Fibroblast of pulmonary artery (primary cell): Measurements from ENCODE around the gene FBXO45.
"Not testable (repeated sequence)": the region's sequence is repeated elsewhere in the genome, so short reads cannot be mapped to it uniquely, and the experiment has no call there.

Source experiments
- DNase-seq: peaks from one replicate; pipeline ENCODE4 v3.0.0-alpha.2; 2010; ENCODE audit warnings: low read depth
- H3K4me3 ChIP-seq: replicated peaks from 2 replicates; pipeline ENCODE4 v1.5.1; 2011; ENCODE audit warnings: low read depth, mild to moderate bottlenecking, control low read depth, low read length, moderate library complexity
- CTCF ChIP-seq: IDR thresholded peaks from 2 replicates; pipeline ENCODE4 v1.5.1; 2011; ENCODE audit warnings: mild to moderate bottlenecking, control low read depth, low read length, inconsistent platforms; ENCODE audit errors: missing control alignments

Gene FBXO45

DNA sequence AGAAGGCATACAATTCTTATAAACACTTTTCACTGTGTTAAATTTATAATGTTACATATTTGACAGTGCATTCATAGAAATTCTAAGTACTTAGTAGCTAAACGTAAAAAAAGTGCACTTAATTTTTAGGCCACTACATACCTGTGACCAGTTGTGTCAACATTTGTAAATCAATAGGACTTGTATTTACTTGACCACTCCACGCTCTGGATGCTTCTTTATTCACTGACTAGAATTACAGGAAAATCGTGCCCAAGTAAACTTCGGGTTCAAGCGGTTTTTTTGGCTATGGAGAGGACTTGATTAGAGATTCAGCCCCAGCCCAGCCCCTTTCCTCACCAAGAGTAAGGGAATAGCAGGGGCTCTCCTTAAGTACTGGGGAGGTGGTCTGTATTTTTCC, 21.9 kb upstream of the FBXO45 start:
- no peak overlapping the region for H3K4me3 ChIP-seq
- no peak for TF ChIP-seq CTCF
- DNase-seq = no peak

DNA sequence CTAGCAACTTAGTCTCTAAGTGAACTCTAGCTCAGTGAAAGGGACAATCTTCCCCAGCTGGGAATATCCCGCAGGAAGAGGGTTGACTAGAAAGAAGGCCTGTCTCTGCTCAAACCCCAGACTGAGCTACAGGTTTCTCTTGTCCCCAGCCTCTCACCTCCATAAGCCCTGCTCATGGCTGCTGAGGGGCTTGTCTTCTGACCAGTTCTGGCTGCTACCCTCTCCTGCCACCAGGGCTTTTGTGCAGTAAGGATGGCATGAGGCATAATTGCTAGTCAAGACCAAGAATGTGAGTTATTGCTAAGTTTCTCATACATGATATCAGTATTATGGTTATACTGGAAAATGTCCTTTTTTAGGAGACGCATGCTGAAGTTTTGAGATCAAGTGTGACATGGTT, 21.4 kb upstream of the FBXO45 start:
- DNase-seq = no peak
- TF ChIP-seq CTCF = no peak
- no peak overlapping the region for H3K4me3 ChIP-seq

DNA sequence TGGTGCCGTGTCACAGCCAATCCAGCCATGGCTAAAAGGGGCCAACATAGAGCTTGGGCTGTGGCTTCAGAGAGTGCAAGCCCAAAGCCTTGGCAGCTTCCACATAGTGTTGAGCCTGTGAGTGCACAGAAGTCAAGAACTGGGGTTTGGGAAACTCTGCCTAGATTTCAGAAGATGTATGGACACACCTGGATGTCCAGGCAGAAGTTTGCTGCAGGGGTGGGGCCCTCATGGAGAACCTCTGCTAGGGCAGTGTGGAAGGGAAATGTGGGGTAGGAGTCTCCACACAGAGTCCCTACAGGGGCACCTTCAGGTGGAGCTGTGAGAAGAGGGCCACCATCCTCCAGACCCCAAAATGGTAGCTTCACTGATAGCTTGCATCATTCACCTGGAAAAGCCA, 19.1 kb upstream of the FBXO45 start:
- not testable (repeated sequence) for H3K4me3 ChIP-seq, DNase-seq

- not testable (repeated sequence) for H3K4me3 ChIP-seq, DNase-seq
These were observed 18.3 kb upstream of the FBXO45 start for GRCh38 chr3:196550172-196550571.

DNA sequence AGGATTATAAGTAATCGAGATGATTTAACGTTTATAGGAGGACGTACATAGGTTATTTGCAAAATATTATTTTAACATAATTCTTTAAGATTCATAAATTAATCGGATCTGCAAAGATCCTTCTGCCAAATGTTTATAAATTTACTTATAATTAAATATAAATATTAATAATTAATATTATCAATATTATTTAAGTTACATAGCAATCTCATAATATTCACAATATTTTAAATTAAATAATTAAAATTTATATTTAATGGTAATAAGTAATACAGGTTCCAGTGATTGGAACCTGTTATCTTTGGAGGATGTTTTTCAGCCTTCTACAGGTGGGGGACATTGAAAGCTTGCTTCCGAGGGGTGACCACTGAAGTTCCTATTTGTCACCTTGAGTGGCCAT, 16.2 kb upstream of the FBXO45 start:
- no peak for TF ChIP-seq CTCF
- DNase-seq = no peak
- H3K4me3 ChIP-seq = no peak overlapping the region

DNA sequence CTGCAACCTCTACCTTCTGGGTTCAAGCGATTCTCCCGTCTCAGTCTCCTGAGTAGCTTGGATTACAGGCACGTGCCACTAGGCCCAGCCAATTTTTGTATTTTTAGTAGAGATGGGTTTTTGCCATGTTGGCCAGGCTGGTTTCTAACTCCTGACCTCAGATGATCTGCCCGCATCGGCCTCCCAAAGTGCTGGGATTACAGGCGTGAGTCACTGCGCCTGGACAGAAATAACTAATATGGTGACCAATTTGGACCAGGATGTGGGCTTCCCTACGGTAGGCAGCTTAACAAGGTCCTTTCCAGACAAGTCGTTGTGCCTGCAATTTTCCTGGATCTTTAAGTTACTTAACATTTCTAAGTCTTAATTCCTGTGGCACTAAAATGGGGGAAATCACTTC, 14.9 kb upstream of the FBXO45 start:
- DNase-seq = no peak
- no peak overlapping the region for H3K4me3 ChIP-seq
- no peak for TF ChIP-seq CTCF

- H3K4me3 ChIP-seq = no peak overlapping the region
- no peak for TF ChIP-seq CTCF
These were observed 14.3 kb upstream of the FBXO45 start for GRCh38 chr3:196554205-196554604.

GRCh38 chr3:196555295-196555694, 13.2 kb upstream of the FBXO45 start:
- DNase-seq = no peak
- no peak overlapping the region for H3K4me3 ChIP-seq
- TF ChIP-seq CTCF = no peak

More at GRCh38 chr3:196554205-196554604, 14.3 kb upstream of the FBXO45 start:
- no peak for DNase-seq
